A673 (cell line): Measurements from ENCODE around the gene ELFN1. TPM values are rescaled to one million over a fixed set of nuclear protein-coding genes. Genes with fewer than 3 reads are reported as not detected.

Source experiments
- BruUV-seq: library from RNA; stranded (reverse); fragments of 400-500 nt; replicated peaks from 2 replicates; lab custom pipeline; 2021; lab: Mats Ljungman, UMichigan
- CTCF ChIA-PET: fragments of 300-600 bp; sonication (Branson Sonifier 250); formaldehyde crosslinking; loops from one replicate; lab custom pipeline; 2022; ENCODE audit warnings: antibody characterized with exemption; lab: Charles Lee
- POLR2A ChIA-PET: fragments of 300-600 bp; sonication (Branson Sonifier 250); formaldehyde crosslinking; loops from one replicate; lab custom pipeline; 2022; ENCODE audit warnings: antibody characterized with exemption; ENCODE audit not compliant: low non-redundant PET; lab: Charles Lee
- DNase-seq: peaks from one replicate; pipeline ENCODE4 v3.0.0-alpha.2; 2015; ENCODE audit warnings: low spot score
- H3K27ac ChIP-seq: fragments of 200-600 bp; sonication (generic); 2 replicates; pipeline ENCODE4 v1.5.1; 2016; ENCODE audit warnings: mixed run types, low read depth, mild to moderate bottlenecking, mixed read lengths, antibody characterized with exemption, low read length; ENCODE audit not compliant: poor library complexity, severe bottlenecking
- H3K27me3 ChIP-seq: fragments of 200-600 bp; sonication (generic); replicated peaks from 2 replicates; pipeline ENCODE4 v1.6.1; 2017; ENCODE audit warnings: mixed run types, low read depth, mild to moderate bottlenecking, mixed read lengths, antibody characterized with exemption, low read length; ENCODE audit not compliant: insufficient read depth, poor library complexity
- H3K36me3 ChIP-seq: fragments of 200-600 bp; sonication (generic); 2 replicates; pipeline ENCODE4 v1.6.1; 2016; ENCODE audit warnings: mixed run types, mild to moderate bottlenecking, mixed read lengths, antibody characterized with exemption, low read length; ENCODE audit not compliant: insufficient read depth, poor library complexity, severe bottlenecking
- H3K4me1 ChIP-seq: fragments of 200-600 bp; sonication (generic); 2 replicates; pipeline ENCODE4 v1.6.1; 2017; ENCODE audit warnings: mixed run types, mild to moderate bottlenecking, mixed read lengths, antibody characterized with exemption, low read length; ENCODE audit not compliant: insufficient read depth, poor library complexity, severe bottlenecking
- H3K4me3 ChIP-seq: fragments of 200-600 bp; sonication (generic); 2 replicates; pipeline ENCODE4 v1.5.1; 2016; ENCODE audit warnings: low read depth, mixed run types, mild to moderate bottlenecking, mixed read lengths, low read length; ENCODE audit not compliant: poor library complexity, severe bottlenecking
- H3K9me3 ChIP-seq: fragments of 200-600 bp; sonication (generic); 2 replicates; pipeline ENCODE4 v1.6.1; 2016; ENCODE audit warnings: mixed run types, low read depth, mild to moderate bottlenecking, mixed read lengths, antibody characterized with exemption, low read length; ENCODE audit not compliant: poor library complexity, severe bottlenecking
- EZH2 ChIP-seq: fragments of 200-600 bp; sonication (generic); IDR thresholded peaks from 2 replicates; pipeline ENCODE4 v1.6.1; 2017; ENCODE audit warnings: borderline replicate concordance, low read depth, mild to moderate bottlenecking, mixed read lengths, antibody characterized with exemption, low read length; ENCODE audit not compliant: poor library complexity, severe bottlenecking
- intact Hi-C: fragments of 100-400 bp; cut with micrococcal nuclease; formaldehyde crosslinking; loops from one replicate; pipeline ENCODE4 v1.10.0; 2022; ENCODE audit not compliant: unreplicated experiment
- total RNA-seq: library from RNA; stranded (reverse); gene quantifications from 2 replicates; pipeline ENCODE4 v1.2.3, GENCODE V29; 2021
- TF ChIP-seq, protein P1 (sequence below): fragments of 300-800, 200-600 bp; sonication (generic); conservative IDR thresholded peaks from 2 replicates; pipeline ENCODE4 v1.5.1; 2017; ENCODE audit warnings: low read depth, mild to moderate bottlenecking, antibody characterized with exemption, low read length, moderate library complexity, mixed read lengths

Gene ELFN1
- total RNA-seq, 1 experiment from 2014 or later, result not detected

DNA sequence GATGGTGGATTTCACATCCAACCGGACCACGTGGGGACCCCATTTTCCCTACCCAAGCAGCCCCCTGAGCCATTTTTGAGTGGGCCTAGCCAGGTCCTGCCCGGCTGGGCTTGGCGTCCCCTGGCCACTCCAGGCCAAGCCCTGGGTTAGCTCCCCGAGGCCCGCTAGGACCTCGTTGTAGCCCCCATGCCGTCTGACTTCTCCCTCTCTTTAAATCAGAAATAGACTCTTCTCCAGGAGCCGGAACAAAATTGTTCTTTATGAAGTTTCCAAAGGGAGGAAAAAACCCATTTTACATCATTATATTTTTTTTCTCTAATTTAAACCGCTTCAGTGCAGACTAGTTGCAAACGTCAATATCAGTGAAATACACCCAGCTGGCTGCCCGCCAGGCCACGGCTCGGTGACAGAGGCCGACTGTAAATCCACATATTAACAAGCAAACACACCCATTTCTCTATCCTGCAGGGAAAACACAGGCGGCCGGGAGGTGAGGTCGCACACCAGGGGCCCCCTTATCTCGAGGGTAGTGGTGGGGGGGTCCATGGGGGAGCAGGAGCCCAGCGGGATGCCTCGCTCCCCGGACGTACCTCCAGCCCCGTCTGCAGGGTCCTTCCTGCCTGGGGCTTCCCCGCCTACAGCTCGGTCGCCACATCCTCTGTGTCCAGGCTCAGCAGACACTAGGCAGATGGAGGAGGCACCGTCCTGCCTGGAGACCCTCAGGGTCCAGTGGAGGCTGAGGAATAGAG, 72.7 kb downstream of the ELFN1 start:
- no TSS peak for BruUV-seq
- H3K9me3 ChIP-seq, result no peaks in the 10 kb centered on the region
- H3K4me3 ChIP-seq, result peak overlapping the region; percentile 17
- POLR2A ChIA-PET, result interaction anchor here (0.6 kb wide), 1 partner anchor 409 kb away, joined by 3 read pairs; no protein-coding TSS in a partner anchor
- CTCF ChIA-PET, result no interaction called here
- H3K27me3 ChIP-seq, result no peaks in the 10 kb centered on the region
- TF ChIP-seq, protein P1, sequence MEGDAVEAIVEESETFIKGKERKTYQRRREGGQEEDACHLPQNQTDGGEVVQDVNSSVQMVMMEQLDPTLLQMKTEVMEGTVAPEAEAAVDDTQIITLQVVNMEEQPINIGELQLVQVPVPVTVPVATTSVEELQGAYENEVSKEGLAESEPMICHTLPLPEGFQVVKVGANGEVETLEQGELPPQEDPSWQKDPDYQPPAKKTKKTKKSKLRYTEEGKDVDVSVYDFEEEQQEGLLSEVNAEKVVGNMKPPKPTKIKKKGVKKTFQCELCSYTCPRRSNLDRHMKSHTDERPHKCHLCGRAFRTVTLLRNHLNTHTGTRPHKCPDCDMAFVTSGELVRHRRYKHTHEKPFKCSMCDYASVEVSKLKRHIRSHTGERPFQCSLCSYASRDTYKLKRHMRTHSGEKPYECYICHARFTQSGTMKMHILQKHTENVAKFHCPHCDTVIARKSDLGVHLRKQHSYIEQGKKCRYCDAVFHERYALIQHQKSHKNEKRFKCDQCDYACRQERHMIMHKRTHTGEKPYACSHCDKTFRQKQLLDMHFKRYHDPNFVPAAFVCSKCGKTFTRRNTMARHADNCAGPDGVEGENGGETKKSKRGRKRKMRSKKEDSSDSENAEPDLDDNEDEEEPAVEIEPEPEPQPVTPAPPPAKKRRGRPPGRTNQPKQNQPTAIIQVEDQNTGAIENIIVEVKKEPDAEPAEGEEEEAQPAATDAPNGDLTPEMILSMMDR, result no peak
- no peak for TF ChIP-seq EZH2
- H3K4me1 ChIP-seq, result peaks cover 8% of the 10 kb centered on the region
- intact Hi-C loops, result no loop called here
- no peaks in the 10 kb centered on the region for H3K36me3 ChIP-seq
- H3K27ac ChIP-seq, result no peak overlapping the region
- peak; percentile 60 for DNase-seq

DNA sequence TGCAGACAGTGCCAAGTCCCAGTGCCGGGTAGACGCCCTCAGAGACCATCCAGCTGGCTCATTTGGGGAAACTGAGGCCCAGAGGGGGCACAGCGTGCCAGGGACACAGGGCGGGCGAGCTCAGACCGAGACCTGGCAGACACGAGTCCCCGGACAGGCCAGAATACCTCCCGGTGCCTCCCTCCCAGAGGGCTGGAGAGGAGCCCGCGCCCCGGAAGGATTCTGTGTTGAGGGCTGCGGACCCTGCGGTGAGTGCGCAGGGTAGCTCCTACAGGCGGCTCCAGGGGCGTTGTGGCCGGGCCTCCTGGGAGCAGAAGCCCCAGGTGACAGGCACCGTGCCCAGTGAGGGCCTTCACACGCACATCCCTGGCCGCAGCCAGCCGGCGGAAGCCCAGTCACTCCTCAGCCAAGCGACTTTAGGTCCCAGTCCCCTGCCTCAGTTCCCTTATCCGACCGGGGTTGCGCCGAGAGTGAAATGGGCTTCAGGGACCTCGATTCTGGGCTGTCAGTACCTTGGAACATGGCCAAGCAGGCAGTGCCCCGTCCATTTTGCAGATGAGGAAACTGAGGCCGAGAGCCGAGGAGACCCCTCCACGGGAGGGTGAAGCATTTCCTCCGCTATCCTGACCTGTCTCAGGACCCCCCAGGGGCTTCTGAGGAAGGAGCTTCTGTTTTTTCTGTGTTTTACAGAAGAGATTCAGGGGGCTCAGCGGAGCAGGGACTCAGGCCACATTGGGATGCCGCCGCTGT, 73.6 kb downstream of the ELFN1 start:
- intact Hi-C loops, result no loop called here
- ChIA-PET CTCF (no interaction called here), POLR2A (no interaction called here)
- BruUV-seq, result no TSS peak
- Histone ChIP-seq H3K4me3 (no peak overlapping the region), H3K9me3 (no peaks in the 10 kb centered on the region), H3K4me1 (peaks cover 8% of the 10 kb centered on the region), H3K27me3 (peaks cover 5% of the 10 kb centered on the region), H3K36me3 (no peaks in the 10 kb centered on the region), H3K27ac (no peak overlapping the region)
- DNase-seq, result no peak
- TF ChIP-seq EZH2, result no peak
- TF ChIP-seq, protein P1, result no peak

DNA sequence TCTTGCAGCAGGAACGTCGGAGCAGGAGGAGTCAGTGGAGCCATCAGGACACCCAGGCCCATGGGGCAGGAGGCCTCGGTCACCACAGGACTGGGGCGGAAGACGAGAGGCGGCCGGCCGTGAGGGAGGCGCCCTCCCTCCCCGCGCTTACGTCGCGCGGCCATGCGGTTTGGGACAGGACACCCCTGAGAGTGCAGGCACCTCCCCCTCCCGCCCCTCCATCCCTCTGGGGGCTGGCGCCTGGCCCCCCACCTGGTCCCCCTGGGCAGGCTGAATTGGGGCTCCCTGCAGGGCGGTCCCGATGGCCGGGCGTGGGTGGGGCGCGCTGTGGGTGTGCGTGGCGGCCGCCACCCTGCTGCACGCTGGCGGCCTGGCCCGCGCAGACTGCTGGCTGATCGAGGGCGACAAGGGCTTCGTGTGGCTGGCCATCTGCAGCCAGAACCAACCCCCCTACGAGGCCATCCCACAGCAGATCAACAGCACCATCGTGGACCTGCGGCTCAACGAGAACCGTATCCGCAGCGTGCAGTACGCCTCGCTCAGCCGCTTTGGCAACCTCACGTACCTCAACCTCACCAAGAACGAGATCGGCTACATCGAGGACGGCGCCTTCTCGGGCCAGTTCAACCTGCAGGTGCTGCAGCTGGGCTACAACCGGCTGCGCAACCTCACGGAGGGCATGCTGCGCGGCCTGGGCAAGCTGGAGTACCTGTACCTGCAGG, 74.4 kb downstream of the ELFN1 start:
- Histone ChIP-seq H3K27ac (no peak overlapping the region), H3K36me3 (no peaks in the 10 kb centered on the region), H3K4me1 (peaks cover 8% of the 10 kb centered on the region), H3K9me3 (no peaks in the 10 kb centered on the region), H3K4me3 (no peak overlapping the region), H3K27me3 (peaks cover 7% of the 10 kb centered on the region)
- intact Hi-C loops, result no loop called here
- DNase-seq, result no peak
- BruUV-seq, result no TSS peak
- POLR2A ChIA-PET, result no interaction called here
- TF ChIP-seq, protein P1, result no peak
- TF ChIP-seq EZH2, result no peak
- CTCF ChIA-PET, result no interaction called here
